HG02623 (cell line): ENCODE measurements around the gene ABCA4.

ENCODE experiments used
- ATAC-seq: cut with Tn5 transposase; IDR thresholded peaks from one replicate; pipeline ENCODE4 v1.9.1; 2021; ENCODE audit warnings: moderate library complexity; ENCODE audit not compliant: unreplicated experiment

ABCA4 gene

DNA sequence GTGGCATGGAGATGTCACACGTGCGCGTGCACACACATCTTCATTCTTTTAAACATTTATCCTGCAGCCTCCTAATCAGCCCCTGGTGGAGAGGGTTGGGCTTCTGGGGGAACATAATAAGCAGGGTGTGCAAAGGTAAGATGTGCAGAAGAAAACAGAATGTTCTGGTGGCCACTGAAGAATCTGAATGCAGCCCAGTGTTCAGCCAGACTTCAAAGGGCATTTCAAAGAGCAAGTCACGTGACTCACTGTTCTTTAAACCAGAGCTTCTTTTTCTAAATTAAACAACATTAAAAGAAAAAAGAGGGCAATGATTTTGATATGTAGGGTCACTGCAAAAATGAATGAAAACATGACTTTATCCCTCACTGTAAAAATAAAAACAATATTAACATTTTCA is 89.8 kb downstream of the ABCA4 start:
- no peak for ATAC-seq

DNA sequence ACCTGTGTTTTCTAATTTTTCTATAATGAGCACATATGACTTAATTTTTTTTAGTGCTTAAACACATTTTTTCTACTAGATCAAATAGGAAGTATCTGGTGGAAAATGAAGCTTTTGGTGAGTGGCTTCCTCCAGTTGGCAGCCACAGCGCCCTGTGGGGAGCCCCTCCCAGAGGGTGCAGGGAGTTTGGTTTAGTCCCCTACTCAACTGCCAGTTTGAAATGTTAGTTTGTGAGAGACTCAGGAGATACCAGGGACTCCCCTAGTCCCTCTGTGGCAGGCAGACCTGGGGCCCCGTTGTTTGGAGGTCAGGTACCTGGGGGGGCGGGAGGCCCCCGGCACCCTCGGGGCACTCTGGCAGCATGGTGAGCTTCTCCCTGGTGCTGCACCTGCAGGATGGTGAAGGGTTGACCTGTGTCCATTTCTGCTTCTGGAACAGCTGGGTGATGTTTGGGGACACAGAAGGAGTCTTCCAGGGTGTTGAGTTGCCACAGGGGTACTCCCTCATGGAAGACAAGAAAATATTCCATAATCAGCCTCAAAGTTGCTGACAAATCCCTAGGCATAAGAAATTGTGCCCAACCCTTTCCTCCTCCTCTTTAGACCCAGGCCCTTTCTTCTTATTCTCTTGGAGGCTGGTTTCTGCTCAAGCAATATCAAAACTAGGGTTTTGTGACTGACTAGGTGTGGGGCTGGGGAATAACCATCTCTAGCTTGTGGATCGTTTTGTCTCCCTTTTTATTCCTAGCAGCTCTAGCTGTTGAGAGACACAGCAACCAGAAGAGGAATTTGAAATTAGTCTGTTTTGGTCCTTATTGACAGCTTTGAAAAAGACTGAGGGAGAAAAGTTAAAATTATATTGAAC is 91.6 kb downstream of the ABCA4 start:
- no peak for ATAC-seq

DNA sequence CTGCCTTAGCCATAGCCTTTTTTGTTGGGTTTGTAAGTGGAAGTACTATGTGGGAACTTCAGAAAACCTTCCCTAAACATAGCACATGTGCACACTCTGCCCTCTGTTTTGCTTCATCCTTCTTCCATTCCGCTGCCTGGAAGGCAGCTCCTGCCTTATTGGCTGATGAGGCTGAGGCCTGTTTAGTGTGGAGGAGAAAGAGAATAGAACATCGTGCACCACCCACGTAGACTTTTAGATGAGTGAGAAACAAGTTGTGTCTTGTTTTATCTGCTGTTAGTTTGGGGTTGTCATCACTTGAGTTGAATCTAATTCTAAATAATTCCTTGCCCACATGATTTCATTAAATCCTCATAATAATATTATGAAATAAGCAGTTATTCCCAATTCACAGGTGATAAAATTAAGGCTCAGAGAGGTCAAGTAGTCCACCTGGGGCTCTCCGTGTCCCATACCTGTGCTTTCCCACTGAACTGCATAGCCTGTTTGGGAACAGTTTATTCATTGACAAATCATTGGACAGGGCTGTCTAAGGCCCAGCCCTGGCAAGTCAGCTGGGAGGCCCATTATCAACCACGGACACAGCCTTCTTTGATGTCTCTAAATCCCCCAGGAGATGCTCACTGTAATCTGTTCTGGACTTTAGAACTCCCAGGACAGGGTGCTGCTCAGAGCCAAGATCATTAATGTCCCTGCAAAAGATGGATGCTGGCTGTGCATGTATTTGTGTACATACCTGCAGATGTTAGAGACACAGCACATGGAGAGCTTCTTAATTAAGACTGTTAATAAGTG is 93.0 kb downstream of the ABCA4 start:
- no peak for ATAC-seq

DNA sequence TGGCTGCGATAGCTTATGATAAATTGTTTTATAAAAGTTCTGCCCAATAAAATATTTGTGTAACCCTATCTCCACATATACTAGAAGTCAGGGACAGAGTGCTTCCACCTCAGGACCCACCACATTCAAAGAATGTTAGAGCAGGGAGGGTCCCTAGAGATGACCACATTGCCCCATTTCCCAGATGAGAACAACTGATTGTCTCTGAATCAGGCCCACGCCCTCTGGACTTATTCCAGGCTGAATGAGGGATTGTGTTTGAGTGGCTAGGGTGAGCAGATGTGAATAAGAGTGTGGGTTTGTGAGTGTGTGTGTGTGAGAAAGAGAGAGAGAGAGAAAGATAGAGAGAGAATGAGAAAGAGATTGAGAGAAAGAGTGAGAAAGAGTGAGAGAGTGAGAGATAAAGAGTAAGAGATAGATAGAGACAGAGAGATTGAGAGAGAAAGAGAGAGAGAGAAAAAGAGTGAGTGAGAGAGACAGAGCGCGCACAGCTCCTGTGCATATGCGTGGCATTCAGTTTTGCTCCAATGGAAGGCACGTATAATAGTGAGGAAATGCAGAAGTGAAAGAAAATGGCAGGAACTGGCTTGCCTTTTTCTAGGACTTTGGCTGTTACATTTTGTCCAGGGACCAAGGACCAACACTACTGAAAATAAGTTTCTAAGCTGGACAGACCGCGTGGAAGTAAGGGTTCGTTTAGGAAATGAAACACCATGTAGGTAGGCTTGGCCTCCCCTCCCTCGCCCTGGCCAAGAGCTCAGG is 94.1 kb downstream of the ABCA4 start:
- ATAC-seq: no peak

DNA sequence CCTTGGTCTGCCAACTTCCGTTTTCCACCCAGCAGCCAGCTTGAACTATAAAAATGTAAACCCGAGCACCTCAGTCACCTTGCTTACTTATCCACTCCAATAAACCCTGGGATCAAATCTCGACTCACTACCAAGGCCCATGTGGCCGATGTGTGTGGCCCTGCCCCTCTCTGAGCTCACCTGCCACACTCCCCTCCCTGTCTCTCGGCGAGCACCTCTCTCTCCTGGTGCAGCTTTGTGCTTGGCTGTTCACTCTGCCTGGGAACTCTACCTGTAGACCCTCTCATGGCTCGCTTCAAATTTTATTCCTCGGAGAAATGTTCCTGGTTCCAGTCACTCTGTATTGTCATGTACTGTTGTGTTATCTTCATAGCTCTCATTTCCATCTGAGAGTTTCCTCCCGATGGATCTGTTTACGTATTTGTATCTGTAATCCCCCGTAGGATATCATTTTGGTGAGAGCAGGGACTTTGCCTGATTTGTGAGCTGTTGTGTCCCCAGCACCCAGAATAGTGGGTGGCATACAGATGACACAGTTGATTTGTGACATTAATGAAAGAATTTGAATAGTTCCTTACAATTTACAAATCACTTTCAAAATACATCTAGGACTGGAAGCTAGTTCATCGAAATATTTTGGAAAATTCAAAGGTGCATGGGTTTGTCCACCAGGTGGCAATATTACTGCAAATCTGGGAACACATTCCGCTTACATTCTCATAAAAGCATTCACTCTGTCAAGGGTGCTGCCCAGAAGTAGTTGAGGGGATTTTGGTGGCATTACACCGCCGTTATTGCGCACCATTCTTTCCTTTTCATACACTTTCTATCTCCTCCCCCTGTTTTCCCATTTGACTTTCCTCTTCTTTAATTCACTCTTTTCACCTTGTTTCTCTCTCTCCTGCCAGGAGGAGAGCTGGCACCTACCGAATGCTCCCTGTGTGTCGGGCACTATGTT is 95.3 kb downstream of the ABCA4 start:
- no peak for ATAC-seq

DNA sequence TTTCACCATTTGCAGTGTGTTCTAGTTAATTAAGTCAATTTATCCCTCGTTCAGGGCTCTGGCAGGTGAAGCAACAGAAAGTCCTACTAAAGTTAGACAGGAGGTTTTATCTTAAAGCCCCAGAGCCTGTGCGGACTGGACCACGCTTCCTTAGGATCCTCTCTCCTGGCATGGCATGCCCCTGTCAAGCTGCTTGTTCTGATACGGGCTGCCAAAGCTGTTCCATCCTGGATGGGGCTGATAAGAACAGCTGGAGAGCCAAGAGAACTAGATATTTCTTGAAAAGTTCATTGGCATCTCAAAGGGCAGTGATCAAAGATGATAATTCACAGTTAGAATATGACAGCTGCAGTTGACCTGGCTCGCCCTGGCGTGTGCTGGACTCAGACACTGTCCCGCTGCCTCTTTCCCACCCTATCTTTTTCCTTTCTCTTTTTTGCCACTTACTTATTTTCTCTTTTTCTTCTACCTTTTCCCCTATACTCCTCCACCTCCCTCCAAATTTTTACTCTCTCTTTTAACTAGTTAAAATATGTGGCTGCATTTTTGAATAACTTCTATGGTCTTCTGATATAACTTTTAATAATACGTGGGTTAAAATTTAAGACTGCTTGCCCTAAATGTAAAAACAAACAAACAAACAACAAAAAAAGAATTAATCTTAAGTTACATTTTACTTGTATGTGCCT is 96.7 kb downstream of the ABCA4 start:
- ATAC-seq: no peak

DNA sequence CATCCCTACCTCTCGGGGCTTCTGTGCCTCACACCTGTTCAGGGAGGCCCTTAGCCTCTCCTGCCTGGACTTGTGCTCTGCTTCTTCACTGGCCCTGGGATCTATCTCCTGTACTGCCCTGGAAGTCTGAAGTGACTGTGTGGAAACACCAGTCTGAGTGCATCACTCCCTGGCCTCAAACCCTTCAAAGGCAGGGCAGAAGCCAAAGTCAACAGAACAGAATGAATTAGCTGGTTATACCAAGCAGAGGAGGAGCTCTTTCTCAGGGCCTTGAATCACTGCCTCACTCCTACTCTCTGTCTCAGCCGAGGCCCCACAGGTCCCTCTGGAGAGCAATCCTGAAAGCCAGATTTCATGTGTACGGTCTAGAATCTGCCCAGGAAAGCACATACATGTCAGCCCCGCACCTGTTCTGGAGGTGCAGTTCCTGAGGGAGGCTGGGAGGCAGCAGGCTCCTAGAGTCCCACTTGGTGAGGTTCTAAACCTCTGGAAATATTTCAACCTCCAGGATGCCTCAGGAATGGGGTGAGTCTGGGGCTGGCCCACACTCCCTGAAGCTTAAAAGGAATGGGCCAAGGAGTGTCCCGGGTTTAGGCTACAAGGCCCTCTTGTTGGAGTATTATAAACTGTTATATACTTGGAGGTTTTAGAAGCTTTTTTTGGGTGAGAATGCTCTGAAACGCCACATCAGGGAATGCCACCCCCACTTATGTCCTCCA is 98.3 kb downstream of the ABCA4 start:
- ATAC-seq: no peak

DNA sequence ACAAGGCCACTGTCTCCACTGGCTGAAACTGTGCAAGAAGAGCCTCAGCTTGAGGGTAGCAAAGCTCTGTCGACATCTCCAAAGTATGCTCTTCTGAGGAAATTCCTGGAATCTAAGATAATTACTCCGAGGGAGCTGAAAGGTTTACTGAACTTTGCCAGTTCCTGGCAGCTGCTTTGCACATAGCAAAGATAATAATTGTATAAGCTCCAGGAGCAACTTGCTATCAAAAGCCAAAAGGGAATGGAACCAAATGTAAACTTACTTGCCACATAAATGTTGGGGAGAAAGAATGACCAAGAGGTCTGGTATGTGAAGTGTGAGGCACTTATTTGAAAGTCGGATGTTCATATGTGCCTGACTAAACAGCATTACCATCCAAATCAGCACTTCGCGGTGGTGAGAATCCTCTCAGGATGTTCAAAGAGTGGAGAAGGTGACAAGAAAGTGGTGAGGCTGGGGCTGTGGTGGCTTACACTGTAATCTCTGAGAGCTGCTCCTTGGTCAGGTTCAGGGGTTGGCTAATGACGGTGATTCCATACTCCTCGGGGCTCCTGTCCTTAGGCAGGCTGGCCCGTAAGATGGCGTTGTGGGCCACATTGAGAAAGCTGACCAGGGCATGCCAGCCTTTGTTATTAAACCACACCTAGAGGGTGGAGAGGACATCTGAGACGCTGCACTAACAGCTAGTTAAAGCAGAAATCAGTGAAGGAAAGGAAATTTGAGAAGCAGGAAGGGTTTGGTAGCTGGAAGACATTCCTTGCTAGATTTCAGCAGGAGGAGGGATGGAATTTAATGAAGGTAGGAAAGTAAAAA is 100.0 kb downstream of the ABCA4 start:
- no peak for ATAC-seq

DNA sequence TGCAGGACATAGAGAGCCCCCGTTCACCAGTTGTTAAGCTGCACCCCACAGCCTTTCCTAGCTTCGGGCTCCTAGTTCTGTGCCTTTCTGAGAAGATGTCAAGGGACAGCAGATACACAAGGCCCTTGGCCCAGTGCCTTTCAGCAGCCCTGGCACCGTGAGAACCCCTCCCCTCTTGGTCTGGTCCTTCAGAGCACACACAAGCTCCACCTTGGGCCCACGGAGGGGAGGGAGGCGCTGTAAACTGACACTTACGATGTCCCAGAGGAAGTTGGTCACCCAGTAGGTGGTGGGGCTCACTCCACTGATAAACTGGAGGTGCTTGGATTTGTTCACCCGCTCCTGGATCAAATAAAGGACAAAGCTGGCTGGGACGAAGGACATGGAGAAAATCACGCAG is 101.6 kb downstream of the ABCA4 start:
- ATAC-seq: no peak

DNA sequence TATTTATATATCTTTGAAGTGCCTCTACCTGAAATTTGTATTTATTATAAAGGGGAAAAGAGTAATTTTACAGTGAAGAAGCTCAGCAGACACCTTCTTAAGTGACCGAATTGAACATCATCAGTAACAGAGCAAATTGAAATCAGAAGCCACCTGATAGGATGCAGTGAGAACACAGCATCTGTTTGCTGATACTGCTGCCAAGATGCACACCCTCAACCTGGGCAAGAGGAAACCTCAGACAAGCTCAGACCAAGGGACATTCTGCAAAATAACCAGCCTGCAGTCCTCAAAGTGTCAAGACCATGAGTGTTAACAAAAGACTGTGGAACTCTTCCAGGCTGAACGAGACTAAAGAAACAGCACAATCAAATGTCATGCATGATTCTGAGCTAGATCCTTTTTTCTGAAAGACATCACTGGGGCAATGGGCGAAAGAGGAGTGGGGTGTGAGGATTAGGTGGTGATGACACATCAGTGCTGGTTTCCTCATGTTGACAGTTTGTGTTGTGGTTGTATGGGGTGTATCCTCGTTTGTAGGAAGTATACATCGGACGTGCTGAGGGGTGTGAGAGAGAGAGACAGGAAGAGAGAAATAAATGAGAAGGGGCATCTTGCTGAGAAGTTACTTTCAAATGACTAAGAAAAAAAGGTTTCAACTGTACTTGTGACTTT is 103.7 kb downstream of the ABCA4 start:
- no peak for ATAC-seq

DNA sequence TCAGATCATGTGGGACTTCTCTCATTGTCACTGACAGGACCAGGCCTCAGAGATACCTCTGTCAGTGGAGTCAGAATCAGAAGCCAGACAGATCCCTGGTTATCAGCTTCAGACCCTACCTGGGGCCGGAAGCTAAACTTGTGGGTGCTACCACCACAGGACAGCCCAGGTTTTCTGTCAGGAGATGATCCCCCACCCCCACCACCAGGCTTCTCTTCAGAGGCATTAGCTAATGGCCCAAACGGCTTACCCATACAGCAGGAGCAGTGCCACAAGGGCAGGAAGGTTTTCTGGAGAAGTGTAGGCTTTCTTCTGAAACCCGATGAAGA is 105.5 kb downstream of the ABCA4 start:
- ATAC-seq: no peak

DNA sequence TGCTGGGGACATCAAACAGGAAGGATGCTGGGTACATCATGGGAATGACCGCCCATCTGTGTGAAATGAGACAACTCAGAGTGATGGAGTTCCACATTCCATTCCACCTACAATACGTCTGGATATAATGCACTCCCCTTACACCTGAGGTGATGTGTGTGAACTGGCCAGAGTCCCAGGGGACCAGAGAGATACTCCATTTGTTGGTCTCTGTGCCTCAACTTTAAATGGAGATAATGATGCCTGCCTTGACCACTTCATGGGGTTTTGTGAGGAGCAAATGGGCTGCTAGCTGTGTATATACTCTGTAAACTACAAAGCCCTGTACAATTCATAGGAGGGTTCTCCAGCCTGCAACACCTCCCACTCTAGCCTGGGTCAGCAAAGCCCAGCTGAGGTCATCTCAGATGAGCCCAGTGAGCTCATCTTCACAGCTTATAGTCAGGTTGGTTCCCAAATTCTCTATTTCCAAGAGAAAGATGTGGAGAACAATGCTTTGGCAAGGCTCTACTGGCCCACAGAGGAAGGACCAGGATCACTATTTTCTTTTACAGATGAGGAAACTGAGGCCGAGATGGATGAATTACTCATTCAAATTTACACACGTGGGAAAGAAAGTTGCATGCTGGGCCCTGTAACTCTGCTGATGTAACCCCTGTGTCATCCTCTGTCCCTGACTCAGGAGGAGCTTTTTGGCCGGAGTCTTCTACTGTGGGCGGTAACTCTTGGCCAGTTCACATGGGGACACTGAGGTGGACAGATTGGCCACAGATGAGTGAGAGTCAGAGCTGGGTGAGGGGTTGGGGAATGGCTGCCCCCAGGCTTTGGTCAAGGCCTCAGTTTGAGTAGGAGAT is 106.1 kb downstream of the ABCA4 start:
- ATAC-seq: no peak

DNA sequence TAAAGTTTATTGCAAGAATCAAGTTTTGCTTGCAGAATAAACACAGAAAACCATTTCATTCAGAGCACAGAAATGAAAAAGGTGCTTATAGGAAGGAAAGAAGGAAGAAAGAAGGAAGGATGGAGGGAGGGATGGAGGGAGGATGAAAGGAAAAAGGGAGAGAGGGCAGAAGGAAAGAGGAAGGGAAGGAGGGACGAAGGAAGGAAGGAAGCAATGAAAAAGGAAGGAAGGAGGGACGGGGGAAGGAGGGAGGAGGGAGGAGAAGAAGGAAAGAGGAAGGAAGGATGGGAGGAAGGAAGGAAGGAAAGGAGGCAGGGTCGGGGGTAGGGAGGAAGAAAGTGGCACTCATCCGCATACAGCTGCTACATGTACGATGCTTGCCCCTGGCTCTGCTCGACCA is 106.9 kb downstream of the ABCA4 start:
- ATAC-seq: no peak

DNA sequence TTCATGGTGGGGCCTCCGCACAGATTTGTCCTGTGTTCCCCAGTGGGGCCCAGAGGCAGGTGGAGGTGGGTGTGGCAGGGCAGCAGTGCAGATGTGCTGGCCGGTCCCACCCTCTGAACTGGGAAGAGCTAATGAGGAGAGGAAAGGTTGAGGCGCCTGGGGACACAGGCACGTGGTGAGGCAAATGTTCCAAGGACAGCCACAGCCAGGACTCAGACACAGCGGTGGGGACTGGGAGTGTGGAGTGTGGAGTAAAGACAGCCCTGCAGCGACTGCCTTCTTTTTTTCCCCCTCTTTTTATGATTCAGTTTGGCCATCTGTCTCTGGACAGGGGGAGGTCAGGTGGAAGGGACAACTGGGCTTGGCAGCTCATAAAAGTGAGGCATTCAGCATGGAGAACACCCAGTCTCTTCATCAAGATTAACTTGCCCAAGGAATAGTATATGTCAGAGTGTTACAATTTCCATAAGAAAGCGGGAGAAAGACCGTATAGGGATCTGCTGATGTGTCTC is 107.5 kb downstream of the ABCA4 start:
- ATAC-seq: no peak

DNA sequence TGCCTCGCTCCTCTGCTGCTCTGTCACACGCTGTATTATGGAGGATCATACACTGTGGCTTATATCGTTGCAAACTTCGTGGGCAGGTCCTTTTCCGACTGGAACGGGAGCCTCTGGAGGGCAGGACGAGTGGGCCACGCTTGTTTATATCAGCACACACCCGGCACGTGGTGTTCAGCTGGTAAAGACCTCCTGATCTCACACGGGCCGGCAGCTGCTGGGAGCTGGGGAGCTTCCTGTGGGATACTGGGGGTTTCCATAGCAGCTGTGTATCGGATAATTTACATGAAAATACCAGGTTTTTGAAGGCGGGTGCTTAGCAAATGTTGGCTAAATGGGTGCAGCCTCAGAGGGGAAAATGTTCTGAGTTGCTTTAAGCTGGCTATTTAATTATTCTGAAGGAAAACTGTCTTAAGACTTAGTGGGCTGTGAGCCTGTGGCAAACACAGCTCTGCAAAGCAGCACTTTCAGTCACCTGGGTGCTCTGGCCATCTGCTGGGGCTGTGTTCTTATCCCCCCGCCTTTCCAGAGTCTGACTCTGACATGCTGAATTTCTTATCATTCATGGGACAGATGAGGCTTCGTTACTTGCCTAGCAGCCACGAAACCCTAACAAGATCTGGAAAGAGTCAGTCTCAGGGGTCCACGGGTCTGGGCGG is 108.1 kb downstream of the ABCA4 start:
- no peak for ATAC-seq
